Measurements from ENCODE around the gene SRC. TPM values are rescaled to one million over a fixed set of nuclear protein-coding genes. Genes with fewer than 3 reads are reported as not detected.
A peak's percentile ranks its signal among the peaks of the same experiment; 100 is the strongest.

The SRC gene
- total RNA-seq, 1 experiment from 2014 or later = 197 TPM

DNA sequence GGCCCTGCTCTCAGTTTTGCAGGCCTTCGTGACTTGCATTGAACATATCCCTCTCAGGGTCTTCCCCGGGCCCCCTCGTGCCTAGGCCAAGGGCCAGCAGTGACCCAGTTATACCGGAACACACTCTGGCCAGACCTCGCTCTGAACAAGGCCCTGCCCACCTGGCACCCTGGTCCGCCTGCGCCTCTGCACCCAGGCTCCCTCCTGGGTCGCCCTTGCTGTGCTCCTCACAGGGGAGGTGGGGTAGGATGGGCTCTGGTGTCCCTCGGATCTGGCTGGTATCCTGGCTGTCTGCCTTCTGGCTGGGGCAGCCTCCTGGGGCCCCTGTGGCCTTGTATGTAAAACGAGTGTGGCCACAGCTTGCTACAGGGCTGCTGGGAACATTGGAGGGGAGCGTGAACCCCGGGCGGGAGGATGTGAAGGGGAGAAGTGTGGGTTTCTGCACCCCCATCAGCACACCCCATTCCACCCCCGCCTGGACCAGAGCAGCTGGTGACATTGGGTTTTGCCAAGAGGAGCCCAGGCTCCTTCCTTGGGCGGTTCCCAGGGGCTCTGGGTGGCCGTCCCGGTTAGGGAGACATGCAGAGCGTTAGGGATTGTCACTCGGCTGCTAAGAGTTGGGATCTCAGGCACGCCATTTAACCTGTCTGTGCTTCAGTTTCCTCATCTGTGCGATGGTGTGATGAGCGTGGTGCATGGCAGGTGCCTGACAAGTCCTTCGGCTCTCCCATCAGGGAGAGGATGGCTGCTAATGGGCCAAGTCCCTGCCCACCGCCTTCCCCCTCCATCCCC lies 17.5 kb downstream of the SRC start:
- TF ChIP-seq, protein P1, sequence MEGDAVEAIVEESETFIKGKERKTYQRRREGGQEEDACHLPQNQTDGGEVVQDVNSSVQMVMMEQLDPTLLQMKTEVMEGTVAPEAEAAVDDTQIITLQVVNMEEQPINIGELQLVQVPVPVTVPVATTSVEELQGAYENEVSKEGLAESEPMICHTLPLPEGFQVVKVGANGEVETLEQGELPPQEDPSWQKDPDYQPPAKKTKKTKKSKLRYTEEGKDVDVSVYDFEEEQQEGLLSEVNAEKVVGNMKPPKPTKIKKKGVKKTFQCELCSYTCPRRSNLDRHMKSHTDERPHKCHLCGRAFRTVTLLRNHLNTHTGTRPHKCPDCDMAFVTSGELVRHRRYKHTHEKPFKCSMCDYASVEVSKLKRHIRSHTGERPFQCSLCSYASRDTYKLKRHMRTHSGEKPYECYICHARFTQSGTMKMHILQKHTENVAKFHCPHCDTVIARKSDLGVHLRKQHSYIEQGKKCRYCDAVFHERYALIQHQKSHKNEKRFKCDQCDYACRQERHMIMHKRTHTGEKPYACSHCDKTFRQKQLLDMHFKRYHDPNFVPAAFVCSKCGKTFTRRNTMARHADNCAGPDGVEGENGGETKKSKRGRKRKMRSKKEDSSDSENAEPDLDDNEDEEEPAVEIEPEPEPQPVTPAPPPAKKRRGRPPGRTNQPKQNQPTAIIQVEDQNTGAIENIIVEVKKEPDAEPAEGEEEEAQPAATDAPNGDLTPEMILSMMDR (IDR thresholded peaks at IDR 0.05; ENCODE audit: insufficient read depth in 1 of 2, low read depth in 1 of 2, low read length in 1 of 2, severe bottlenecking in 1 of 2, unreplicated experiment in 1 of 2) = no peak
- ChIA-PET CTCF (no interaction called here), POLR2A (no interaction called here)
- Mint-ChIP-seq H3K36me3 (ENCODE audit: insufficient read depth, unreplicated experiment) (peaks cover 47% of the 10 kb centered on the region), H3K27me3 (ENCODE audit: insufficient read depth, unreplicated experiment) (no peaks in the 10 kb centered on the region), H3K27ac (ENCODE audit: unreplicated experiment) (no peak overlapping the region), H3K4me1 (ENCODE audit: low read depth, unreplicated experiment) (peaks cover 19% of the 10 kb centered on the region), H3K9me3 (ENCODE audit: unreplicated experiment) (no peaks in the 10 kb centered on the region), H3K4me3 (ENCODE audit: unreplicated experiment) (no peak overlapping the region)
- Histone ChIP-seq H3K27me3 (replicated peaks; ENCODE audit: control insufficient read depth, insufficient read depth, low read length) (no peaks in the 10 kb centered on the region), H3K36me3 (ENCODE audit: control insufficient read depth, insufficient read depth, low read length) (peaks cover 10% of the 10 kb centered on the region; the same call in 1 of the 2 replicates), H3K4me3 (ENCODE audit: low read depth, low read length) (no peak overlapping the region), H3K4me1 (peaks cover 21% of the 10 kb centered on the region), H3K9me3 (no peaks in the 10 kb centered on the region)
- BruUV-seq (replicated peaks) = no TSS peak
- peak in 1 of 2 experiments; percentile 44 for DNase-seq
- intact Hi-C loops (cut with micrococcal nuclease; ENCODE audit: unreplicated experiment) = no loop called here

DNA sequence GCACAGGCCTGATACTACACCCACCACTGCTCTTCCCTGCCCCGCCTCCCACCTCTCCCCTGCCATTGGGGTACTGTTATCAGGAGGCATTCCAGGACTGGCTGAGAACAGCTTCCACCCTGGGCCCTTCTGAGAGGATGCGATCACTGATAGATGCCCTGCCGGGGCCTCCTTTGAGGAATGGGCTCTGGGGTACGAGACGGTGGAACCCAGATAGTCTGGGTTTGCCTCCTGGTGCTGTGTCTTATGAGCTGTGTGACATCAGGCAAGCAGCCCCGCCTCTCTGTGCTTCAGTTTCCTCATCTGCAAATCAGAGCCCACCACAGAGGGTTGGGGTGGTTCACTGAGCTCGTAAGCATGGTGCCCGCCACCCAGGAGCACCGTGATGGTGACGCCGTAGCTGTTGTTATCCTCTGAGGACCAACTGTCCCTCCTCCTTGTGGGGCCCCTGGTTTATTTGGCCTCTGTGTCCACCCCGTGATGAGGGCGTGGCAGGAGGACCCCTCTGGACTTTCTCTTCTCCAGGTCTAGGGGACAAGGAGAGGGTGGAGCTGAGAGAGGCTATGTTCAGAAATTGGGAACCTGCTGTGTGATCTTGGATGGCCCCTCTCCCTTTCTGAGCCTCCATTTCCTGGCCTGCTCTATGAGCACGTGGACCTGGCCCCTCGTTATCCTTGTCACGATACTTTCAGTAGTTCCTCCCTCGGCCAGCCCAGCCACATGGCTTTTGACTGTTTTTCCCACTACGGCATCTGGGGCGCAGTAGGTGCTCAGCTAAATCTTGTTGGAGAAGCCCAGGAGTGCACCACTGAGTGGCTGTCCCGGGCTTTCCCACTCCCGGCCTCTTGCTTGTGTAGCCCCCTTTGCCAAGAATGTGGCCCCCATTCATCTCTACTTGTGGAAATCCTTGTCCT lies 18.3 kb downstream of the SRC start:
- H3K27me3 ChIP-seq (replicated peaks; ENCODE audit: control insufficient read depth, insufficient read depth, low read length) = no peaks in the 10 kb centered on the region
- peaks cover 12% of the 10 kb centered on the region for H3K4me1 ChIP-seq
- H3K4me1 Mint-ChIP-seq (ENCODE audit: low read depth, unreplicated experiment) = peaks cover 11% of the 10 kb centered on the region
- H3K4me3 Mint-ChIP-seq (ENCODE audit: unreplicated experiment) = no peak overlapping the region
- POLR2A ChIA-PET = interaction anchor here (0.6 kb wide), 1 partner anchor 64 kb away, joined by 4 read pairs; no protein-coding TSS in a partner anchor
- DNase-seq = no peak
- intact Hi-C loops (cut with micrococcal nuclease; ENCODE audit: unreplicated experiment) = no loop called here
- H3K9me3 Mint-ChIP-seq (ENCODE audit: unreplicated experiment) = no peaks in the 10 kb centered on the region
- peaks cover 49% of the 10 kb centered on the region for H3K36me3 Mint-ChIP-seq (ENCODE audit: insufficient read depth, unreplicated experiment)
- CTCF ChIA-PET = no interaction called here
- H3K4me3 ChIP-seq (ENCODE audit: low read depth, low read length) = no peak overlapping the region
- TF ChIP-seq, protein P1 (IDR thresholded peaks at IDR 0.05; ENCODE audit: insufficient read depth in 1 of 2, low read depth in 1 of 2, low read length in 1 of 2, severe bottlenecking in 1 of 2, unreplicated experiment in 1 of 2) = no peak
- H3K9me3 ChIP-seq = no peaks in the 10 kb centered on the region
- peak overlapping the region; percentile 38 for H3K27ac Mint-ChIP-seq (ENCODE audit: unreplicated experiment)
- no TSS peak for BruUV-seq (replicated peaks)
- H3K27me3 Mint-ChIP-seq (ENCODE audit: insufficient read depth, unreplicated experiment) = no peaks in the 10 kb centered on the region
- H3K36me3 ChIP-seq (ENCODE audit: control insufficient read depth, insufficient read depth, low read length) = peaks cover 10% of the 10 kb centered on the region; the same call in 1 of the 2 replicates

DNA sequence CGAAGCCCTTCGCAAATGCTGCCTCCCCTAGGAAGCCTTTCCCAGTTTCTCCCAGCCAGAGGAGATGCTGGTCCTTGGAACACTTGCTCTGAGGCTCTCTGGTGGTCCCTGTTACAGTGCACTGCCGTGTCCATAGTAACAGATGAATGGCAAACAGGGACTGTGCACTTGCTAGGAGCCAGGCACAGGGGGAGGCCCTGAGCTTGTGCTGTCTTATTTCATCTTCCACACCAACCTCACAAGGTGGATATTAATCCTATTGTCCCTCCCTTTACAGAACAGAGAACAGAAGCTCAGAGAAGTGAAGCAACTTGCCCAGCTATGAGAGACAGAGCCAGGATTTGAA lies 19.0 kb downstream of the SRC start:
- peaks cover 8% of the 10 kb centered on the region for H3K36me3 ChIP-seq (ENCODE audit: control insufficient read depth, insufficient read depth, low read length)
- POLR2A ChIA-PET = interaction anchor here (0.6 kb wide), 1 partner anchor 64 kb away, joined by 4 read pairs; no protein-coding TSS in a partner anchor
- peaks cover 5% of the 10 kb centered on the region for H3K4me1 Mint-ChIP-seq (ENCODE audit: low read depth, unreplicated experiment)

More for the DNA sequence above, 19.0 kb downstream of the SRC start:
- no peaks in the 10 kb centered on the region for H3K27me3 Mint-ChIP-seq (ENCODE audit: insufficient read depth, unreplicated experiment)
- peak in 1 of 2 experiments; percentile 40 for DNase-seq
- H3K27ac Mint-ChIP-seq (ENCODE audit: unreplicated experiment) = peak overlapping the region; percentile 38
- Histone ChIP-seq H3K4me3 (ENCODE audit: low read depth, low read length) (no peak overlapping the region), H3K4me1 (peaks cover 6% of the 10 kb centered on the region), H3K9me3 (no peaks in the 10 kb centered on the region), H3K27me3 (replicated peaks; ENCODE audit: control insufficient read depth, insufficient read depth, low read length) (no peaks in the 10 kb centered on the region)
- H3K4me3 Mint-ChIP-seq (ENCODE audit: unreplicated experiment) = no peak overlapping the region
- CTCF ChIA-PET = no interaction called here
- intact Hi-C loops (cut with micrococcal nuclease; ENCODE audit: unreplicated experiment) = no loop called here
- no TSS peak for BruUV-seq (replicated peaks)
- H3K36me3 Mint-ChIP-seq (ENCODE audit: insufficient read depth, unreplicated experiment) = peaks cover 54% of the 10 kb centered on the region
- no peaks in the 10 kb centered on the region for H3K9me3 Mint-ChIP-seq (ENCODE audit: unreplicated experiment)
- TF ChIP-seq, protein P1 (IDR thresholded peaks at IDR 0.05; ENCODE audit: insufficient read depth in 1 of 2, low read depth in 1 of 2, low read length in 1 of 2, severe bottlenecking in 1 of 2, unreplicated experiment in 1 of 2) = peak in 1 of 2 experiments; percentile 2

Measured in Caco-2 (cell line).